HG03558 (cell line): ENCODE results near the gene KRTDAP.

Experiments used
- ATAC-seq: cut with Tn5 transposase; IDR thresholded peaks from one replicate; pipeline ENCODE4 v1.9.1; 2021; ENCODE audit warnings: moderate number of reproducible peaks; ENCODE audit not compliant: unreplicated experiment; ENCODE audit errors: extremely low read depth

The KRTDAP gene

GRCh38 chr19:35513628-35514281, 23.5 kb upstream of the KRTDAP start, which contains the start of gene DMKN:
DMKN (minus strand) TSS chr19:35513649; CDS start chr19:35513475, 174 bp downstream.
- no peak for ATAC-seq

GRCh38 chr19:35512831-35513627, 22.8 kb upstream of the KRTDAP start:
- ATAC-seq, result no peak

GRCh38 chr19:35511337-35511736, 21.1 kb upstream of the KRTDAP start:
- ATAC-seq, result no peak

- ATAC-seq, result no peak
Observed at GRCh38 chr19:35510626-35510964, 20.3 kb upstream of the KRTDAP start.

DNA sequence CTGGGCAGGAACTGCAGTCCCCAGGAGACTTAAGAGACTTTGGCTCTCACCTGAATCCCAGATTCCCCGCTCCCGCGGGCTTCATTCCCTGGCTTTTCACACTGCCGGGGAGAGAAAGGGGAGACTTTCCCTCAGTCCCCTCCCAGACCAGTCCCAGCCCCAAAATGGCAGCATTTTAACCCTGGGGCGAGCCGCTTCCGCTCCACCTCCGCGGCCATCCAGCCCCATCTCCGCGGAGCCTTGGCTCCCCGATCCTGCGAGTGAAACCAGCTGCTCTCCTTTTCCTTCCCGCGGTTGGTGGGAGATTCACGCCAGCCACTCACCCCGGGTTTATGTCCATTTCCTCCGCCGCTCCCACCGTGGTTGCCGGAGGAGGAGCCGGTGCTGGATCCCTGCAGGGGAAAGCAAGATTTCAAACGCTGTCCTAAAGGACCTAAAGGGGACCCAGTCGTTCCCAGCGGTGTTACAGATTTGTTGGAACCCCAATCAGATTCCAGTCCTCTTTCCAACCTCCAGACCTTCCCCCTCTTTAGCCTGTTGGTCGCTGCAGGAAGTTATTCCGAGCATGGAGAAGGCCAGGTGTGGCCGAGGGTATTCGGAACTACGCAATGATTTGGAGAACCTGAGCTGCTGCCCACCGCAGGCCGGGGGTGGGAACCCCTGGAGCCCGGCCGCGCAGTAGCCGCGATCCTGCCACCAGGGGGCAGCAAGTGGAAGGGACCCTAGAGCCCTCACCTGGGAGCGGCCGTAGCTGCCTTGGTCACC, 19.8 kb upstream of the KRTDAP start:
- ATAC-seq, result no peak

DNA sequence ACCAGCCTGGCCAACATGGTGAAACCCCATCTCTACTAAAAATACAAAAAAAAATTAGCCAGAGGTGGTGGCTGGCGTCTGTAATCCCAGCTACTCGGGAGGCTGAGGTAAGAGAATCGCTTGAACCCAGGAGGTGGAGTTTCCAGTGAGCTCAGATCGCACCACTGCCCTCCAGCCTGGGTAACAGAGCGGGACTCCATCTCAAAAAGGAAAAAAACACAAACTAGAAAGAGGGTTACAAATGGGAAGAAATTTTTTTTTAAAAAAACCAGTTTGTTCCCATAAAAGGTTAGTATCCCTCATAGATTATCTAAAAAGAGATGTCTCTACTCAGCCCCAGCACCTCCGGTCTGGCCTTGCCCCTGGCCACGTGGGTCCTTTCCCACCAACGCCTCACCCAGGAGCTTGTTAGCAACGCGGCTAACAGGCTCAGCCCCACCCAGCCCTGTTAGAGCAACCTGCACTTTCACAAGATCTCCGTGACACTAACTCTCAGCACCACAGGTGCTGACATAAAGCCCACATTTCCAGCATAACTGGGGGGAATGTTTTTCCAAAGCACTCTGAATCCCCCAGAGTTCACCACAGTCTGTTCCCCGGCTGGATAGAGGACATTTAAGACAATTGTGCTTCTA, 18.9 kb upstream of the KRTDAP start:
- ATAC-seq, result no peak

DNA sequence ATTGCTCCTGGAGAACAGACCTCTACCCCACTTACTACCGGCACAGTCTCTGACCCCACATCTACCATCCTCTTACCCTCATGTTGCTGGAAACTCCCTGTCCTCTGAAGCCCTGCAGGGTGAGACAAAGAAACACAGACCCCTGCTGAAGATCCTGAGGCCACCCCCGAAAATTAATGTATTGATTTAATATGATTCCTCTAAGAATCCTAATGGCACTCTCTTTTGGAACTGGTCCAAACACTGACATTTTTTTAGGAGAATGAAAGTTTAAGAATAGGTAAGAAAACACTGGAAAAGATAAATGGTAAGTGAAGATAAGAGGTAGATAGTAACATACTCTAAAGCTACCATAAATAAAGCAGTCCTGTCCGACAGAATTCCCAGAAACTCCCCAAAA, 17.9 kb upstream of the KRTDAP start:
- no peak for ATAC-seq

- ATAC-seq, result no peak
Observed at GRCh38 chr19:35507561-35507960, 17.3 kb upstream of the KRTDAP start.

DNA sequence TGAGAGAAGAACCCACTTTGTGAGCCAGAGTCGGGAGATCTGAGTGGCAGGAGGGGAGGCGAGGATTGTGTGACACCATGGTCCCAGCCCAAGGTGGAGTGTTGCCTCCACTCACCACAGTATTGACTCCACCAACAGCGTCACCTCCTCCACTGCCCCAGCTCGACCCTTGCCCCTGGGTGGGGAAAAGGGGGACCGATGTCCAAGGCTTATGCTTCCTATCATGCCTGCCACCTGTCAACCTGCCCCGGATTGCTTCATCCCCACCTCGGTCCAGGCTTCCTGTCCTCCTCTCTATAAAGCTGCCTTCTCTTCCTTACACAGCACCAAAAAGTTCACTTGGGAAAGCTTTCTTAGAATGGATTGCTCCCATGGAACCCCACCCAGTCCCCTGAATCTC, 15.7 kb upstream of the KRTDAP start:
- ATAC-seq, result no peak

GRCh38 chr19:35502751-35503150, 12.5 kb upstream of the KRTDAP start:
- ATAC-seq, result no peak

- ATAC-seq, result no peak
Observed at GRCh38 chr19:35501684-35502083, 11.4 kb upstream of the KRTDAP start.

GRCh38 chr19:35500611-35501010, 10.3 kb upstream of the KRTDAP start:
- no peak for ATAC-seq

GRCh38 chr19:35498984-35499527, 8.8 kb upstream of the KRTDAP start:
- ATAC-seq, result no peak

GRCh38 chr19:35498220-35498619, 8.0 kb upstream of the KRTDAP start:
- ATAC-seq, result no peak

DNA sequence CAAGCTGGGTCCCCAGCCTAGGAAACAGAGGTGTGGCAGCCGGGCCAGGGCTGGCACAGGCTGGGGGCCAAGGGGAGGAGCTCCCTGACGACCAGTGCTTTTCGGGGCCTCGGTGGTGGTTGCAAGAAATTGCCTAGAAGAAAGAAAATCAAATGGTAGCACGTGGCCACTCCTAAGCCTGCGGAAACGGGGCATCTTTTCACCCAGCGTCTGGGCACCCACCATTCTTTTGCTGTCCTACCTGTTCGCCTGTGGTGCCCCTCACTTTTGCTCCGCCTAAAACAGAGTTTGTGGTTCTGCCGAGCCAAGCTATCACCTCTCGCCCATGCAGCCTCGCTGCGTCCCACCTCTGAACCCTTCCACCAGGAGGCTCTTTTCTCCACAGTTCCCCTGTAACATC, 7.1 kb upstream of the KRTDAP start:
- no peak for ATAC-seq

DNA sequence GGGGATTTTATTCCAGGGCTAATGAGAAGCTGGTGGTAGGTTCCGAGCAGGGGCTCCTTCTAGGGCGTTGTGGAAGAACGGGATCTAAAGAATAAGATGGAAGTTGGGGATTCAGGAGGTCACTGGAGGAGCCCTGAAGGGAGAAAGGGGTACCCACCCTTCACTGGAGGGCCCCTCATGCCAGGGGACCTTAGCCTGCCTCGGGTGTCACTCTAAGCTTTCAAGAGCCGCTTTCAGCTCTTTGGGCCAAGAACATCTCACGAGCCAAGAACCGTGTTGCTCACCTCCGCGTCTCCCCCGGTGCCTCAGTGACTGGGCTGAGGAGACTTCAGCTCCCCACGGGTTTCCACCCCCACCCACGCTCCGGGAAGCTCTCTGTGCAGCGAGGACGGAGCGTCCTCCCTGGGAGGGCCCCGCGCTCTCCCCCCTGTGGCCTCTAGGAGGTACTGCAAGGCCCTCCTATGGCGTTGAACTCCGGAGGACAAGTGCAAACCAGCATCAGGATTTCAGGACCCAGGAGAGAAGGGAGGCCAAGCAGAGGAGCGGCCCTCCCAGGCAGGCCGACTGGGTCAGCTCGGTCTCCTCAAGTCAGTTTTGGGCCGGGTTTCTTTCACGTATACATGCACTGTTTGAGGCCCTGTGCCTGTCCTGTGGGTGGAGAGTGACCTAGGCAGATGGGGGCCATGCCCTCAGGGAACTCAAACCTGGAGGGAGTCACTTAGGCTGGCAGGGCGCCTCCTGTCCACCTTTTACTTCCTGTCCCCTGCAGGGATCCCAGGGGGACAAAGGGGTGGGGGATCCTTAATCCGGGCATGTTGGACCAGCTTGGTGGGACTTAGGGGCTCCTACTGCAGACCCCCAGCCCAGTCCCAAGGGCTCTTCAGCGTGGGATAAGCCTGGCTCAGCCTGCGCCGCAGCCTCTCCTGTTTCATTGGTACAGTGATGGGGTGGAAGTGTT, 5.1 kb upstream of the KRTDAP start:
- ATAC-seq, result no peak

DNA sequence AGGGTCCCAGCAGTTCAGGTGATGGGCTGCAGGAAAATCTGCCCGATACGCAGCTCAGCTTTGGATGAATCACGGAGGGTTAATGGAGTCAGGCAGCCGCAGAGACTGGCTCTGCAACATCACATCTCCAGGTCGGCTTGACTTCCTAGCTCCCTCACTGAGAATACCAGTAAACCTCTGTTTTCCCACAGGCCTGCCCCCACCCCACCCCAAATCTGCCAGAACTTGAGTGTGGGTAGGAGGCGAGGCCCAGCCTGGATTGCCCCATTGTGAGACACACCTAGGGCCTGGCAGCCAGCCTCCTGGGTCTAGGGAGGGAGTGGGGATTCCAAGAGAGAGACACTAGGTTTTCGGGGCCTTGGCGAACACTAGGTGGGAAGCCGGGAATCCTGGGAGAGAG, 3.7 kb upstream of the KRTDAP start:
- no peak for ATAC-seq

- ATAC-seq, result no peak
Observed at GRCh38 chr19:35491836-35492360, 1.6 kb upstream of the KRTDAP start.

DNA sequence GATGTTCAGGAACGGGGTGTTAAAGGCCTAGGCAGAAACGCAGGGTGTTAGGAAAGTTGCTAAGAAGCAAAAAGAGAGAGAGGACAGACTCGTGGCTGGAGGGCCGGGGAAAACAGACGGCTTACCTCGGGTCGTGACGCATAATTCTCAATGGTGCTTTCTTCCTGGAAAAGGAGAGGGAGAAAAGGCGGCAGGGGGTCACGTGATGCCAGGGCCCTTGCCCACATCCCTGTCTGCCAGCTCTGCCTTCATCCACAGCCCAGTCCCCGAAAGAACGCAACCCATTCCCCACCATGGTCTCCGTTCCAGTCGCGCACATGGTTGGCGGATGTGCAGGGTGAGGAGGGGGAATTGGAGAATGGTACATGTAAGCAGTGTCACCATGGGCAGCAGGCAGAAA, 1.6 kb downstream of the KRTDAP start:
- no peak for ATAC-seq
